GM21390 (cell line): ENCODE measurements around the gene HOXC6.

ENCODE experiments used
- ATAC-seq: cut with Tn5 transposase; IDR thresholded peaks from one replicate; pipeline ENCODE4 v1.9.1; 2021; ENCODE audit not compliant: unreplicated experiment

The HOXC6 gene

DNA sequence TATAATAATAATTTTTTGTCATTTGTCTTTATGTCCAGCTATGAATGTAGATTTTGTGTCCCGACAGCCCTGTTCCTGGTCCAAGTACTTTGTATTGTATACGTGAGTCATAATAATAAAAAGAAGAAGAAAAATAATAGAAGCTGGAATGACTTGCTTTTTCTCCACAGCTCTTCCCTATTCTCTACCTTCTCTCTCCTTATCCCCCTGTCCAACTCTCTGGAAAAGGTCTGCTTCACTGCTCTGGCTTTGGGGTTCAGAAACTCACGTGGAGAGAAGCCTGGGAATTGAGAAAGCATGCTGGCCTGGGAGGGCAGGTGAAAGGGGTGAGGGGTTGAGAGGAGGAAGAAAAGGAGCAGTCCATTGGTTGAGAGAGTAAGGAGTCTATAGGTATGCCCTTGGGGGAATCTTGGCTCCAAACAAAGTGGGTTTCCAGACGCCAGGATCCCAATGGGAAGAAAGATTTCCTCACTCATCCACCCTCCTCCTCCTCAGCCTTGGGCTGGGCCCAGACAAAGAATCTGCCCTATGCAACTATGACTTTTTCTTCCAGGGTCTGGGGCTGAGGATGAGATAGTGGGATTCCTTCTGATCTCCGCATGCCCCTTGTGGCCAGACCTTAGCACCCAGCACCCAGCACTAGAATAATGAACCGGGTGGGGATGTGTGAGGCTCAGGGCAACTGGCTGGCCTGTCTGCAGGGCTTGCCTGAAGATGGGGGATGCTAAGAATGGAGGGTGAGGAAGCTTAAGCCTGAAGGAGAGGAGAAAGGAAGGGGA, 15.4 kb upstream of the HOXC6 start:
- ATAC-seq: no peak

DNA sequence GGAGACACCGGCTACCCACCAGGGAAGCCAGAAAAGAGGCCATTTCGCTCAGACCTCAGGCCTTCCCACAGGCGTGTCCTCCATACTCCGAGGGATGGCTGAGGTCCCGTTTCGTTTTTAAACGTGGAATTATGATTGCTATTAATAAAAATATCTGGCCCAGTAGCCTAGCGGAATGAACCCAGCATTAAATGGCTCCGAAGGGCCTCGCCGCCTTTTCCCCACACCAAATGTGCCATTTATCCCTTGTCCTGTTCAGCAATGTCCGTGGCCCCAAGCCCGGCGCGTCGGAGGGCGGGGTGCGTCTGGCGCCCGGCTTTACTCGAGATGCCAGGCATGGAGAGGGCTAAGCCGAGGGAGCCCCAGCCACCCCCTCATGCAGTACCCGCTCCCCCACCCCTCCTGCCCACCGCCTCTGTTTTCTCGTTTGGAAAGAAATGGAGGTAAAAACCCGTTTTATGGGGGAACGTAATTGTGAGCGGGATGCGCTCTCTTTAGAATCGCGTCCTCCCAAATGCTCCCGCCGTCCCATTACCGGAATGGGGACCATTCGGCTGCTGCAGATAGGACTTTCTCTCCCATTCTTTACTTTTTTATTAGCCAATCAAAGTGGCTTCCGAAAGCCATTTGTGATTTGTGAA, 13.7 kb upstream of the HOXC6 start:
- no peak for ATAC-seq

DNA sequence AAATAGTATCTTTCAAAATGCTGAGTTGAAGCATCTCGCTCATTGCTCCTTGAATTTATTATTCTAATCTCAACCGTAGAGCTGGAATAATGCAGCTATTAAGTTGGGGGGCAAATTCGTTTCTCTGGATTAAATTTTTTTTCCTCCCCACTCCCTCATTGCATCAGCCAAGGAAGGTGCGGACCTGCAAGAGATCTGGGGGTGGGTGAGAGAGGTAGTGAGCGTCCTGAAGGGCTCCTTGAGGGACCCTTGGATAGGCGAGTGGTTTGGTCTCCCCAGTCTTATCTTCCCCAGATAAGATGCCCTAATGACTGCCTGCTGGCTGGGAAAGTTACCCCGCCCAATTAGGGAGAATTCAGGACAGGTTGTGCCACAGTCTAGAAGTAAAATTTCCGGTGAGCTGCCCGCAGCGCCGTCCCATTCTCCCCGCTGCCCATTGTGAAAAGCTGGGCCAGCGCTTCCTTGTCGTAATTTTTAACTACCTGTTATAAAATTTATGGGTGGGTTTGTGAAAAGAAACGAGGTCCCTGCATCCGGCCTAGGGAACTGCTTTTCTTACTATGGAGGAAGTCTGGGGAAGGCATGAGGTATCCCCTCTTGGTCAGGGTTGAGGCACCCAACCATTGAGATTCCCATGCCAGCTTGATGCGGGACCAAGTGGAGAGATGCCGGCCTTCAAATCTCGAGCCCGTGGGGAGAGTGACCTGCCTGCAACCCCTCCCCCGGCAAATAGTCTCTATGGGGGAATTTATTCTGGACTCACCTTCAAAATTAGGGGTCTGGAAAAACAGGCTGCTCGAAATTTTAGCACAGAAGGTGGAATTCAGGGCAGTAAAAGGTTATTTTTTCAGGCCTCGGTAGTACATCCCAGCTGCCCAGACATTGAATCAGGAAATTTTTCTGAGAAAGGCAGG, 13.0 kb upstream of the HOXC6 start:
- no peak for ATAC-seq

DNA sequence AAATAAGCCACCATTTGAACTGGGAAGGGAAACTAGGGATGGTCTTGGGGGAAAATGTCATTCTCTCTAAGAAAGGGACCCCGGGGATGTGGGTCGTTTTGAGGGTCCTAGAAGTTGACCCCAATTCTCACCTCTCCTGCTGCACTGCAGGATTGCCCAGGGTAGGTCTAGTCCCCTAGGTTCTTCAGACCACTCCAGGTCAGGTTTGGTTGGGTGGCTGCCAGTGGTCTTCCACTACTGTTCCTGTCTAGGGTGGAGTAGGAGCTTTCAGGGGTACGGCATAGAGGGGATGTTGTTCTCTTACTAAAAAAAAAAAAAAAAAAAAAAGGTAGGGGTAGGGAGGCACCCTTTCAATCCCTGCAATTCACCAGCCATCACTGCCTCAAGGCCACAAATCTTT, 12.2 kb upstream of the HOXC6 start:
- ATAC-seq: no peak

- ATAC-seq: no peak
Measured at GRCh38 chr12:54016478-54016964, 11.7 kb upstream of the HOXC6 start.

DNA sequence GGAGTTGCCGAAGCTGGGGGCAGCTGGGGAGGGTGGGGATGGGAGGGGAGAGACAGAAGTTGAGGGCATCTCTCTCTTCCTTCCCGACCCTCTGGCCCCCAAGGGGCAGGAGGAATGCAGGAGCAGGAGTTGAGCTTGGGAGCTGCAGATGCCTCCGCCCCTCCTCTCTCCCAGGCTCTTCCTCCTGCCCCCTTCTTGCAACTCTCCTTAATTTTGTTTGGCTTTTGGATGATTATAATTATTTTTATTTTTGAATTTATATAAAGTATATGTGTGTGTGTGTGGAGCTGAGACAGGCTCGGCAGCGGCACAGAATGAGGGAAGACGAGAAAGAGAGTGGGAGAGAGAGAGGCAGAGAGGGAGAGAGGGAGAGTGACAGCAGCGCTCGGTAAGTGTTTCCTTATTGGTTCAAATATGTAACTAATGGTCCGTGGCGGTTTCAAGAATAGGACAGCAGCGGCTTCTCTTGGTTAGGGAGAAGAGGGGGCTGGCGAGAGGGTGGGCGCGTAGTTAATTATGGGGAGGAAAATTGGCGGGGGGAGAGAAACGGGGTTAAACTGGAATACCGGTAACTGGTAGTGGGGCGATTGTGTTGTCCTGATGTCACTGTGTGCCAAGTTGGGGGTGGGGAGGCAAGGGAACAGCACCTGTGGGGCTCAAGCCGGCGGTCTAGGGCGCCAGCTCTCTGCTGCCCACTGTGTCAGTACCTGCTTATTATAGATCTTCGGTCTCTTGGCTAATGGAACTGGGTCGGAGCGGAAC, 11.0 kb upstream of the HOXC6 start:
- ATAC-seq: peak; percentile 34

GRCh38 chr12:54017878-54018467, 10.3 kb upstream of the HOXC6 start:
- peak; percentile 87 for ATAC-seq

- no peak for ATAC-seq
Measured at GRCh38 chr12:54018468-54018984, 9.7 kb upstream of the HOXC6 start.

DNA sequence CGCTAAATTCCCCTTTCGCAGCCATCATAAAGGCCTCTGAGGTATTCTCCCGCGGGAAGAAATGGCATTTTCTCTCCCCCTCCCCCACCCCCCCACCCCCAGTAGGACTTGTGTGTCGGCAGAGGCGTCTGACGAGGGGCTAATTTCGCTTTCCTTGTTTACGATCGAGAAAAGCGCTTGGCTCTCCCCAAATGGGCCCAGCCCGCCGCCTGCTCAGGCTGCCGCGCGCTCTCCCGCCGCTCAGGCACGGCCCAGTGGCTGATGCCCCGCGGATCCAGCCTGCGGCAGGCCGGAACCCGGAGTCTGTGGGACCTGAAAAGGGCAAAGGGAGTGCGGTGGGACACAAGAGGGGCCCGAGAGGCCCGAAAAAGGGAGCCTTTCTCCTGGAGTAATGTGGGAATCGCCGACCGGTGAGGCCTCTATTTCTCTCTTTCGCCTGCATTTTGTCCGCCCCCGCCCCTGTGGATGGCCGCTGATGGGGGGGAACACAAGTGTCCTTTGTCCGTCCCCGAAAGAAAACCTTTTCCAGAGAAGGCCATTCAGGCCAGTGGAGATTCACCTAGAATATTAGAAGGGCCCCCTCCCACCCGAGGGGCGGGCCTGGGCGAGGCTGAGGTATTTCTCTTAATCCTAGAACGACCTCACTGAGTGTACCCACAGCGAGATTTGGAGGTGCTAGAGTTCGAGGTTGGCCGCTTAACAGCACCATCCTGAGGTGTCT, 9.0 kb upstream of the HOXC6 start:
- ATAC-seq: no peak

GRCh38 chr12:54019924-54020590, 8.2 kb upstream of the HOXC6 start:
- ATAC-seq: no peak

DNA sequence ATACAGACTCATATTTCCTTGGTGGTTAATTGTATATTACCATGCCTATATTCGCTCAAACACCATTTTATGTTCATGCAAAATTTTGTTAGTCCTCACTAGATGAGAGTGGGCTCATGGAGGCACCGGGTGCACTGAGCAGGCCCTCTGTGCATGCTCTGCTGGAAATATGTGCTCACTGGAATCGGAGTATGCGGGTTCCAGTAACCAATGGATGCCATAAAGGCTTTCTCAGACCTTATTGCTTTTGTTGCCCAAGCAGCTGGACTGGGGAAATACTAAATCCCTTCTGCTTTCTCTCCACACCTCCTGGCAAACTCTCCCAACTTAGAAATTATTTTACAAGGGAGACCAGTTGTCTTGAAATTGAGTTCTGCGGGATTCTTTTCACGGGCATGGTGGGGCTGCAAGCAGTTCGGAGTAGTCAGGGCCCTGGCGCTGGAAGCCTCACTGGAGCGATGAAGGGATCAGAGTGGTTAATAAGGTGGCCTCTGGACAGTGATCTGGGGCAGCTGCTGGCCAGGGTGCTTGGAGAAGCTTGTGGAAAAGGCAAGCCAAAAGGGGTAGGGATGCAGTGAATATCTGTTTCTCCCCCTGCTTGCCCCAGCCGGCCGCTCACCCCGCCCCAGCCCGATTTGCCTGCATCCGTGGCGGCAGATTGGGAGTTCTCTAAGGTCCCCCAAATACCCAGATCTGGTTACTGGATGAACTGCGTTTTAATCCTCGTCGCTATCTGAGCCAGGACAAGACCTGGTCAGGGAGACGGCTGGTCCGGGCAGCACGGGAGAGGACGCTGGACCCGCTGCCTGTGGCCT, 7.4 kb upstream of the HOXC6 start:
- ATAC-seq: no peak

- no peak for ATAC-seq
Measured at GRCh38 chr12:54021432-54022013, 6.7 kb upstream of the HOXC6 start.

DNA sequence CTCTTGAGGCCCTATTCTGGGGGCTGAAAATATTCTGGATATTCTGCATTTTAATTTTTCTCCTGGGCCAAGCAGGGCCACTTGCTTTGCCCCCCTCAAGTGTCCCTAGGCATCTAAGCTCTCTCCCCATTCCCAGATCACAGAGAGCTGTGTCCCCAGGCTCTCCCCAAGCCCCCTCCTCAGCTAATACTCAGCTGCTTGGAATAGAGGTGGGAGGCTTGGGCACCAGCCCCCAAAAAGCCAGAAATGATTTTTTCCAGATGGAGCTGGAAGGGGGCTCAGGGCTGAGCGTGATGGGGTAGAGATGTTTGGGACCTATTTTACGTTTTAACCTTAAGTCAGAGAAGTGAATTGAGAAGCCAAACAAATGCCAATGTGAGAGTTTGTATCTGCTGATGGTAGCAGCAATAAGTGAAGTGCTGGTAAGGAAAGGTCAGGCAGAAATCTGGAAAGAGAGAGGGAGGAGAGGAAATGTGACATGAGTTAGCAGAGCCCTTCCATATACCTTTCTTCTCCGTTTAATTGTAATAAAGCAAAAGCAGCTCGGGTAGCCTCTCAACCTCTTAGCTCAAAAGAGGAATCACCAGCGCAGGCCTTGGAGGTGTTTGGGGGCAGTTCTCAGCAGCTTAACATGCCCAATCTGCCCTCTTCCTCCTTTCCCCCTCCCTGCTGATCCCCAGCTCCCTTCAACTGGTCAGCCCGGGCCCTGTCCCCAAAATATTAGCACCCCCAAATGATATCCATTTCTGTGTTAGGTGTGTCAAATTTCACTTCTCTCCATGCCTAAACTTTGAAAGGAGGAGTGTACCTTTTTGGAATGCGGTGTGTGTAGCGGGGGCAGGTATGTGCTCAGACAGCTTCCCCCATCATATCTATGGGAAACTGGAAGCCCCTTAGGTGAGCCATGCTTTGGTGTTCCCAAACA, 5.0 kb upstream of the HOXC6 start:
- ATAC-seq: no peak

GRCh38 chr12:54024127-54024526, 4.1 kb upstream of the HOXC6 start:
- no peak for ATAC-seq

DNA sequence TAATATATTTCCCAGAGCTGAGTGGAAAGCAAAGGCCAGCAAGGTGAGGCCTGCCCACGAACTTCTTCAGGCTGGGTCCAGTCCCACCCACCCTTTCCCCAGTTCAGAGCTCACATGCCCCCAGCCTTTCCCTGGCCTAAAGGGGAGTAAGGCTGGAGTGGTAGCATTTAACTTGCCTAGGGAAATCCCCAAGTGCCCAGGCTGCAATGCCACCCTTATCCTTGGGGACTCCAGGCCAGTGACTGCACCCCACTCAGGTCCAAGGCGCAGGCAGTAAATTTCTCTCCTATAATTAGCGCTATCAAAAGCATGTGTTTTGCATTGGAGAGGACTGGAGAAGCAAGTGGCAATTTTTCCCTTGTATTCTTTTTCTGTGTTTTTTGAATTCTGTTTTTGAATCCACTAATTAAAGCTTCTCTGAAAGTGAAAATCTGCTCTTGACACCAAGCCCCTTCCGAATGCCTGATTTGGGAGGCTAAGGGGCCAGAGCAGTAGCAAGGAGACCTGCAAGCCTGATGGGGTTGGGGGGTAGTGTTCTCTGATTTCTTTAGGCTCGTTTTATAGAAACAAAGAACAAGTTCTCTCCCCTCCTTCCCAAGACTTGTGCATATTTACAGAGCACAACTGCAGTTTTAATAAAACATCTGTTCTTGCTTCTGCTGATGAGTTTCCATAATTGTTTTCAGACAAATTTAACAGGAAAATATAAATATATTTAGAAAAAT, 3.5 kb upstream of the HOXC6 start:
- ATAC-seq: no peak
